KOPT-K1 (cell line): ENCODE results near the gene ANO7.

Source experiments
- H3K27ac ChIP-seq: fragments of 200-600 bp; sonication (generic); 2 replicates; pipeline ENCODE4 v1.5.1; 2016; ENCODE audit warnings: antibody characterized with exemption, mild to moderate bottlenecking, low read depth, low read length; ENCODE audit not compliant: poor library complexity, severe bottlenecking
- H3K36me3 ChIP-seq: fragments of 200-600 bp; sonication (generic); 2 replicates; pipeline ENCODE4 v1.5.1; 2017; ENCODE audit warnings: antibody characterized with exemption, mild to moderate bottlenecking, low read length, moderate library complexity; ENCODE audit not compliant: insufficient read depth
- H3K9me3 ChIP-seq: fragments of 200-600 bp; sonication (generic); 2 replicates; pipeline ENCODE4 v1.5.1; 2017; ENCODE audit warnings: antibody characterized with exemption, low read length, mild to moderate bottlenecking; ENCODE audit not compliant: insufficient read depth, poor library complexity, severe bottlenecking

ANO7 gene

GRCh38 chr2:241228860-241229516, 40.5 kb downstream of the ANO7 start:
- Histone ChIP-seq H3K36me3 (peaks cover 78% of the 10 kb centered on the region), H3K27ac (no peak overlapping the region), H3K9me3 (no peaks in the 10 kb centered on the region)

- H3K9me3 ChIP-seq, result no peaks in the 10 kb centered on the region
- H3K36me3 ChIP-seq, result peaks cover 86% of the 10 kb centered on the region
- H3K27ac ChIP-seq, result no peak overlapping the region
Observed at GRCh38 chr2:241229563-241230401, 41.3 kb downstream of the ANO7 start.

GRCh38 chr2:241230435-241230834, 42.0 kb downstream of the ANO7 start:
- Histone ChIP-seq H3K9me3 (no peaks in the 10 kb centered on the region), H3K27ac (no peak overlapping the region), H3K36me3 (peaks cover 92% of the 10 kb centered on the region)

GRCh38 chr2:241232736-241233575, 44.5 kb downstream of the ANO7 start:
- no peak overlapping the region for H3K27ac ChIP-seq
- no peaks in the 10 kb centered on the region for H3K9me3 ChIP-seq
- H3K36me3 ChIP-seq, result peaks cover 99% of the 10 kb centered on the region

- Histone ChIP-seq H3K9me3 (no peaks in the 10 kb centered on the region), H3K36me3 (peaks cover 99% of the 10 kb centered on the region), H3K27ac (no peak overlapping the region)
Observed at GRCh38 chr2:241234066-241234790, 45.8 kb downstream of the ANO7 start.

- Histone ChIP-seq H3K9me3 (no peaks in the 10 kb centered on the region), H3K36me3 (peaks cover 99% of the 10 kb centered on the region), H3K27ac (no peak overlapping the region)
Observed at GRCh38 chr2:241234962-241235740, 46.7 kb downstream of the ANO7 start.

GRCh38 chr2:241235859-241236593, 47.5 kb downstream of the ANO7 start:
- Histone ChIP-seq H3K27ac (no peak overlapping the region), H3K36me3 (peaks cover 99% of the 10 kb centered on the region), H3K9me3 (no peaks in the 10 kb centered on the region)

GRCh38 chr2:241237047-241237446, 48.6 kb downstream of the ANO7 start:
- H3K36me3 ChIP-seq, result peaks cover 98% of the 10 kb centered on the region
- H3K27ac ChIP-seq, result no peak overlapping the region
- no peaks in the 10 kb centered on the region for H3K9me3 ChIP-seq

- no peak overlapping the region for H3K27ac ChIP-seq
- H3K9me3 ChIP-seq, result no peaks in the 10 kb centered on the region
- peaks cover 99% of the 10 kb centered on the region for H3K36me3 ChIP-seq
Observed at GRCh38 chr2:241237949-241238371, 49.5 kb downstream of the ANO7 start.

- H3K9me3 ChIP-seq, result no peaks in the 10 kb centered on the region
- peaks cover 99% of the 10 kb centered on the region for H3K36me3 ChIP-seq
- H3K27ac ChIP-seq, result no peak overlapping the region
Observed at GRCh38 chr2:241238693-241239198, 50.3 kb downstream of the ANO7 start.

- peaks cover 99% of the 10 kb centered on the region for H3K36me3 ChIP-seq
- no peak overlapping the region for H3K27ac ChIP-seq
- H3K9me3 ChIP-seq, result no peaks in the 10 kb centered on the region
Observed at GRCh38 chr2:241239552-241240202, 51.2 kb downstream of the ANO7 start.

GRCh38 chr2:241240320-241241004, 52.0 kb downstream of the ANO7 start:
- no peaks in the 10 kb centered on the region for H3K9me3 ChIP-seq
- peaks cover 99% of the 10 kb centered on the region for H3K36me3 ChIP-seq
- no peak overlapping the region for H3K27ac ChIP-seq
